K562 (cell line): Measurements from ENCODE around the gene SIDT1.

ENCODE experiments used
- GATAD2B ChIP-seq: fragments of 450-650 bp; IDR thresholded peaks from 2 replicates; pipeline ENCODE4 v1.6.1; 2017; ENCODE audit warnings: mild to moderate bottlenecking, borderline replicate concordance
- HMG20B ChIP-seq: fragments of 250-450 bp; sonication (Bioruptor Pico); IDR thresholded peaks from 2 replicates; pipeline ENCODE4 v1.5.0; 2021; ENCODE audit warnings: mild to moderate bottlenecking
- RCOR1 ChIP-seq, 2 experiments: IDR thresholded peaks; 2 replicates each; pipeline ENCODE4 v1.6.1; 2012; ENCODE audit warnings: low read depth in 2 of 2, low read length in 2 of 2, borderline replicate concordance in 1 of 2, improper control_type of control experiment in 1 of 2
- SETDB1 ChIP-seq: IDR thresholded peaks from one replicate; pipeline ENCODE4 v1.6.1; 2012; ENCODE audit warnings: low read length, control low read depth, inconsistent platforms
- SMAD1 ChIP-seq: fragments of 150-350 bp; IDR thresholded peaks from 2 replicates; pipeline ENCODE4 v1.6.1; 2014; ENCODE audit warnings: low read length, low read depth; ENCODE audit not compliant: partially characterized antibody
- SMC3 ChIP-seq: conservative IDR thresholded peaks from 2 replicates; pipeline ENCODE4 v1.6.1; 2011; ENCODE audit warnings: low read depth, low read length, improper control_type of control experiment; ENCODE audit not compliant: insufficient read depth
- ZNF175 ChIP-seq: fragments of 200-800 bp; sonication (Bioruptor generic); IDR thresholded peaks from 2 replicates; pipeline ENCODE4 v1.6.1; 2016; ENCODE audit warnings: low read depth, mild to moderate bottlenecking, missing genetic modification characterization, missing compliant biosample characterization
- ZNF24 ChIP-seq: fragments of 450-650 bp; IDR thresholded peaks from 2 replicates; pipeline ENCODE4 v1.6.1; 2016
- TF ChIP-seq, protein P1 (sequence below), 3 experiments: IDR thresholded peaks in 2 of 3; conservative IDR thresholded peaks in 1 of 3; 2 replicates each; pipeline ENCODE4 v1.5.1; 2011 to 2012; ENCODE audit warnings: low read length in 3 of 3, mild to moderate bottlenecking in 3 of 3, control low read depth in 2 of 3, improper control_type of control experiment in 1 of 3, inconsistent platforms in 1 of 3, low read depth in 1 of 3, mixed read lengths in 1 of 3, moderate library complexity in 1 of 3; ENCODE audit not compliant: insufficient read depth in 2 of 3

DNA sequence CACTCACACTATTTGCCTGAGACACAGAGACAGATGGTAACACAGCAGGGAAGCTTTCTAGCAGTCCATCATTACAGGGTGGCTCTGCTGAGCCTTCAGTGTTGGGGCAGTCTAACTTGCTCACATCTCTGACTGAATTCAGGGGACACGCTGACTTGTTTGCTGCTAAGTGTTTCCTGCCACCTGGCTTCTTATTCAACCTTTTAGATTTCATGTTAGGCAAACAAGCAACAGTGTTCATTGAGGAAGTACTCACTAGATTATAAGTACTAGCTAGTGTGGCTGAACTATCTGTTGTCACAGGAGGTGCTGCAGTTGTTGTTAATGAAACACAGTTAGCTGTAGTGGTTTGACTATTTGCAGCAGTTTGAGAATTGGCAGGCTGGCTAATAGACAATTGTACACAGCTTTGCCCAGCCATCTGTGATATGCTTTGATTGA, 126.8 kb downstream of the SIDT1 start:
- TF ChIP-seq RCOR1 (IDR thresholded peaks at IDR 0.05; ENCODE audit: borderline replicate concordance in 1 of 2, low read depth in 2 of 2, low read length in 2 of 2) (no peak), SMAD1 (no peak), ZNF24 (no peak), HMG20B (CRISPR knock-in tag) (no peak), GATAD2B (no peak), SMC3 (no peak), ZNF175 (CRISPR knock-in tag) (no peak), SETDB1 (no peak)
- TF ChIP-seq, protein P1, sequence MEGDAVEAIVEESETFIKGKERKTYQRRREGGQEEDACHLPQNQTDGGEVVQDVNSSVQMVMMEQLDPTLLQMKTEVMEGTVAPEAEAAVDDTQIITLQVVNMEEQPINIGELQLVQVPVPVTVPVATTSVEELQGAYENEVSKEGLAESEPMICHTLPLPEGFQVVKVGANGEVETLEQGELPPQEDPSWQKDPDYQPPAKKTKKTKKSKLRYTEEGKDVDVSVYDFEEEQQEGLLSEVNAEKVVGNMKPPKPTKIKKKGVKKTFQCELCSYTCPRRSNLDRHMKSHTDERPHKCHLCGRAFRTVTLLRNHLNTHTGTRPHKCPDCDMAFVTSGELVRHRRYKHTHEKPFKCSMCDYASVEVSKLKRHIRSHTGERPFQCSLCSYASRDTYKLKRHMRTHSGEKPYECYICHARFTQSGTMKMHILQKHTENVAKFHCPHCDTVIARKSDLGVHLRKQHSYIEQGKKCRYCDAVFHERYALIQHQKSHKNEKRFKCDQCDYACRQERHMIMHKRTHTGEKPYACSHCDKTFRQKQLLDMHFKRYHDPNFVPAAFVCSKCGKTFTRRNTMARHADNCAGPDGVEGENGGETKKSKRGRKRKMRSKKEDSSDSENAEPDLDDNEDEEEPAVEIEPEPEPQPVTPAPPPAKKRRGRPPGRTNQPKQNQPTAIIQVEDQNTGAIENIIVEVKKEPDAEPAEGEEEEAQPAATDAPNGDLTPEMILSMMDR (IDR thresholded peaks at IDR 0.05 in 2 of 3, conservative IDR thresholded peaks at IDR 0.05 in 1 of 3; ENCODE audit: insufficient read depth in 2 of 3, low read depth in 1 of 3, low read length in 3 of 3): no peak
